Osteoblast (primary cell): ENCODE results near the gene LSM14A. TPM values are rescaled to one million over a fixed set of nuclear protein-coding genes. Genes with fewer than 3 reads are reported as not detected.

Experiments used
- DNase-seq: peaks from one replicate; pipeline ENCODE4 v3.0.0; 2011; ENCODE audit warnings: low spot score, mixed read lengths; ENCODE audit not compliant: insufficient read length; ENCODE audit errors: missing footprints
- H2AFZ ChIP-seq: 2 replicates; pipeline ENCODE4 v1.6.0; 2011; ENCODE audit warnings: mild to moderate bottlenecking, low read length
- H3K27ac ChIP-seq: 2 replicates; pipeline ENCODE4 v1.5.1; 2011; ENCODE audit warnings: mild to moderate bottlenecking, low read depth, low read length, moderate library complexity
- H3K27me3 ChIP-seq: 2 replicates; pipeline ENCODE4 v1.6.0; 2012; ENCODE audit warnings: mild to moderate bottlenecking, control low read depth, inconsistent platforms, low read length, moderate library complexity; ENCODE audit not compliant: insufficient read depth
- H3K36me3 ChIP-seq: 2 replicates; pipeline ENCODE4 v1.5.1; 2011; ENCODE audit warnings: mild to moderate bottlenecking, low read length, control low read depth, moderate library complexity; ENCODE audit not compliant: insufficient read depth
- H3K4me1 ChIP-seq: 2 replicates; pipeline ENCODE4 v1.5.1; 2011; ENCODE audit warnings: mild to moderate bottlenecking, low read length, control low read depth, moderate library complexity; ENCODE audit not compliant: insufficient read depth
- H3K4me2 ChIP-seq: 2 replicates; pipeline ENCODE4 v1.6.0; 2011; ENCODE audit warnings: mild to moderate bottlenecking, low read length; ENCODE audit not compliant: insufficient read depth
- H3K4me3 ChIP-seq: fragments of 200-600 bp; sonication (generic); 3 replicates; pipeline ENCODE4 v1.5.1; 2012; ENCODE audit warnings: mild to moderate bottlenecking, low read length, inconsistent platforms; ENCODE audit not compliant: insufficient read depth
- H3K79me2 ChIP-seq: 2 replicates; pipeline ENCODE4 v1.6.0; 2012; ENCODE audit warnings: mild to moderate bottlenecking, low read length, control low read depth, inconsistent platforms; ENCODE audit not compliant: insufficient read depth
- H3K9me3 ChIP-seq: 2 replicates; pipeline ENCODE4 v1.5.1; 2011; ENCODE audit warnings: low read depth, low read length, control low read depth
- H4K20me1 ChIP-seq: 2 replicates; pipeline ENCODE4 v1.6.0; 2012; ENCODE audit warnings: mild to moderate bottlenecking, low read length, control low read depth; ENCODE audit not compliant: insufficient read depth
- CTCF ChIP-seq: IDR thresholded peaks from 2 replicates; pipeline ENCODE4 v1.5.1; 2011; ENCODE audit warnings: mild to moderate bottlenecking, low read depth, low read length, moderate library complexity; ENCODE audit errors: extremely low read depth
- total RNA-seq: library from RNA; depleted of rRNA; stranded (reverse); fragments of >200 nt; gene quantifications from 2 replicates; pipeline ENCODE4 v1.2.3, GENCODE V29; 2012

Gene LSM14A
- total RNA-seq, 1 donor = 85.8 TPM

DNA sequence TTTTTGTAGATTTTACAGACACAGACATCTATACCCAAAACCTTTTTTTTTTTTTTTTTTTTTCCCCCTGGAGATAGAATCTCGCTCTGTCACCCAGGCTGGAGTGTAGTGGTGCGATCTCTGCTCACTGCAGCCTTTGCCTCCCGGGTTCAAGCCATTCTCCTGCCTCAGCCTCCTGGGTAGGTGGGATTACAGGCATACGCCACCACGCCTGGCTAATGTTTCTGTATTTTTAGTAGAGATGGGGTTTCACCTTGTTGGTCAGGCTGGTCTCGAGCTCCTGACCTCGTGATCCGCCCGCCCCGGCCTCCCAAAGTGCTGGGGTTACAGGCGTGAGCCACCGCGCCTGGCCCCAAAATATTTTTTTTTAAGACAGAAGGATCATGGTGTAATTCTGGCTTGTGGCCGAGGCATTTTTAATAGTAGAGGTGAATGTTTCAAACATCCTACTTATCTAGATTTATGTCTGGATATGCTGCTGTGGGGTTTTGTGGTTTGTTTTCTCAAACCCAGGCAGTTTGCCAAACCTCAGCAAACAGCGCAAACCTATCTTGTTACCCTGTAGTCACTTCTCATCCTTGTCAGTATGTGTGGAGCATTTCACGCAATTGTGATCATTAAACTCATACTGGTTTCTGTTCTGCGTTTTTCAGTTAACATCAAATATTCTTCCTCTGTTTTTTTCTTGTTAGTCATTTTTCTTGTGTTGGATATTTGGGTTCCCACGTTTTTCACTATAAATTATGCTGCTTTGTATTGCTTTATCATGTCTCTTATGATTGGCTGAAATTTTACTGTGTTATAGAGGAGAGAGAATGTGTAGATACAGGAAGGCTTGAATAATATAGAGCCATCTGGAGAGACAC is 45.9 kb downstream of the LSM14A start:
- Histone ChIP-seq H3K27ac (peak overlapping the region; percentile 90), H3K9me3 (no peaks in the 10 kb centered on the region), H3K4me2 (peak overlapping the region; percentile 63), H3K27me3 (no peaks in the 10 kb centered on the region), H3K36me3 (peaks cover 56% of the 10 kb centered on the region), H3K4me3 (no peak overlapping the region), H3K4me1 (peaks cover 13% of the 10 kb centered on the region), H2AFZ (no peak overlapping the region), H3K79me2 (peaks cover 28% of the 10 kb centered on the region), H4K20me1 (peaks cover 27% of the 10 kb centered on the region)
- DNase-seq = peak; percentile 86
- no peak for TF ChIP-seq CTCF

GRCh38 chr19:34218818-34219164 is 46.5 kb downstream of the LSM14A start:
- Histone ChIP-seq H4K20me1 (peaks cover 33% of the 10 kb centered on the region), H2AFZ (no peak overlapping the region), H3K27me3 (no peaks in the 10 kb centered on the region), H3K27ac (peak overlapping the region; percentile 90), H3K36me3 (peaks cover 57% of the 10 kb centered on the region), H3K4me2 (peak overlapping the region; percentile 63), H3K9me3 (no peaks in the 10 kb centered on the region), H3K4me3 (no peak overlapping the region), H3K4me1 (peaks cover 13% of the 10 kb centered on the region), H3K79me2 (peaks cover 31% of the 10 kb centered on the region)
- TF ChIP-seq CTCF = no peak
- DNase-seq = no peak

- H2AFZ ChIP-seq = no peak overlapping the region
- peaks cover 46% of the 10 kb centered on the region for H4K20me1 ChIP-seq
- peaks cover 28% of the 10 kb centered on the region for H3K4me1 ChIP-seq
- DNase-seq = no peak
- peak; percentile 85 for TF ChIP-seq CTCF
- no peak overlapping the region for H3K27ac ChIP-seq
- H3K9me3 ChIP-seq = no peaks in the 10 kb centered on the region
- H3K36me3 ChIP-seq = peaks cover 60% of the 10 kb centered on the region
- no peaks in the 10 kb centered on the region for H3K27me3 ChIP-seq
- no peak overlapping the region for H3K4me2 ChIP-seq
- peaks cover 34% of the 10 kb centered on the region for H3K79me2 ChIP-seq
- H3K4me3 ChIP-seq = no peak overlapping the region
Measured at GRCh38 chr19:34220472-34221063, 48.3 kb downstream of the LSM14A start.

DNA sequence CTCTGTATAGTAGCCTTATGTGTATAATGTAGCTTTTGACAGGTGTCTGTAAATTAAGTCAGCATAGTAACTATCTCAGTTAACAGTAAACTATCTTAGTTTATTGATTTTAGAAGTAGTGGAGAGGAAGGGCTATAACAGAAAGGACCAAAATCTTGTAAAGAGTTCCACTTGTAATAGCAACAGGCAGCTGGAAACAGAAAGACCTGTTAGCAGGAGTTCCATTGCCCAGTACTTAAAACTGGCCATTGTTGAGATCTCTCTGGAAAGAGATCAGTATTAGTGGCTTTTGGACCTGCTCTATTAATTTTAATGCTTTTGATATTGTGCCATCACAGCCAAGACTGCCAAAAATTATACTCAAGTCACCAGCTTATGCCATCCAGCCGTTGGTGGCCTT is 50.1 kb downstream of the LSM14A start:
- TF ChIP-seq CTCF = no peak
- peaks cover 48% of the 10 kb centered on the region for H4K20me1 ChIP-seq
- H3K4me2 ChIP-seq = no peak overlapping the region
- peaks cover 35% of the 10 kb centered on the region for H3K4me1 ChIP-seq
- no peak for DNase-seq
- H3K4me3 ChIP-seq = no peak overlapping the region
- peaks cover 72% of the 10 kb centered on the region for H3K36me3 ChIP-seq
- H3K9me3 ChIP-seq = no peaks in the 10 kb centered on the region
- H2AFZ ChIP-seq = no peak overlapping the region
- H3K27me3 ChIP-seq = no peaks in the 10 kb centered on the region
- H3K79me2 ChIP-seq = peaks cover 34% of the 10 kb centered on the region
- H3K27ac ChIP-seq = no peak overlapping the region
